Fibroblast of upper back skin (primary cell): Measurements from ENCODE around the gene TEX9.
A peak's percentile ranks its signal among the peaks of the same experiment; 100 is the strongest.
"Not testable (repeated sequence)": the region's sequence is repeated elsewhere in the genome, so short reads cannot be mapped to it uniquely, and the experiment has no call there.

Experiments
- DNase-seq: peaks from one replicate; pipeline ENCODE4 v3.0.0-alpha.2; 2013

TEX9 gene

GRCh38 chr15:56367156-56367555, 1.9 kb downstream of the TEX9 start:
- no peak for DNase-seq

- no peak for DNase-seq
Observed at GRCh38 chr15:56369234-56369633, 4.0 kb downstream of the TEX9 start.

GRCh38 chr15:56371495-56372147, 6.4 kb downstream of the TEX9 start:
- DNase-seq = no peak

- not testable (repeated sequence) for DNase-seq
Observed at GRCh38 chr15:56374693-56375092, 9.5 kb downstream of the TEX9 start.

- DNase-seq = not testable (repeated sequence)
Observed at GRCh38 chr15:56377822-56378221, 12.6 kb downstream of the TEX9 start.

- no peak for DNase-seq
Observed at GRCh38 chr15:56383010-56383409, 17.8 kb downstream of the TEX9 start.

GRCh38 chr15:56385908-56386307, 20.7 kb downstream of the TEX9 start:
- no peak for DNase-seq

- peak; percentile 61 for DNase-seq
Observed at GRCh38 chr15:56390739-56391267, 25.6 kb downstream of the TEX9 start.

- DNase-seq = no peak
Observed at GRCh38 chr15:56393277-56393676, 28.1 kb downstream of the TEX9 start.

- DNase-seq = no peak
Observed at GRCh38 chr15:56394909-56395308, 29.7 kb downstream of the TEX9 start.

GRCh38 chr15:56397325-56397724, 32.1 kb downstream of the TEX9 start:
- DNase-seq = not testable (repeated sequence)

GRCh38 chr15:56399209-56399608, 34.0 kb downstream of the TEX9 start:
- not testable (repeated sequence) for DNase-seq

- no peak for DNase-seq
Observed at GRCh38 chr15:56410721-56411120, 45.5 kb downstream of the TEX9 start.

GRCh38 chr15:56411122-56411749, 46.0 kb downstream of the TEX9 start:
- no peak for DNase-seq

GRCh38 chr15:56413114-56413733, 48.0 kb downstream of the TEX9 start:
- DNase-seq = not testable (repeated sequence)

- DNase-seq = no peak
Observed at GRCh38 chr15:56425276-56425675, 60.0 kb downstream of the TEX9 start.

GRCh38 chr15:56425976-56426375, 60.8 kb downstream of the TEX9 start:
- no peak for DNase-seq

GRCh38 chr15:56428821-56429458, 63.7 kb downstream of the TEX9 start:
- DNase-seq = peak; percentile 19

- no peak for DNase-seq
Observed at GRCh38 chr15:56432304-56432703, 67.1 kb downstream of the TEX9 start.

- DNase-seq = no peak
Observed at GRCh38 chr15:56440214-56440770, 75.1 kb downstream of the TEX9 start.

- no peak for DNase-seq
Observed at GRCh38 chr15:56442354-56442753, 77.1 kb downstream of the TEX9 start.

- no peak for DNase-seq
Observed at GRCh38 chr15:56445746-56446145, 80.5 kb downstream of the TEX9 start.

- DNase-seq = no peak
Observed at GRCh38 chr15:56454836-56455235, 89.6 kb downstream of the TEX9 start.
